HG02870 (cell line): ENCODE data around the gene LMF2.
A peak's percentile ranks its signal among the peaks of the same experiment; 100 is the strongest.
"Not testable (repeated sequence)": the region's sequence is repeated elsewhere in the genome, so short reads cannot be mapped to it uniquely, and the experiment has no call there.

Source experiments
- ATAC-seq: cut with Tn5 transposase; IDR thresholded peaks from one replicate; pipeline ENCODE4 v1.9.1; 2021; ENCODE audit warnings: mild to moderate bottlenecking, moderate library complexity; ENCODE audit not compliant: unreplicated experiment

Gene LMF2, protein sequence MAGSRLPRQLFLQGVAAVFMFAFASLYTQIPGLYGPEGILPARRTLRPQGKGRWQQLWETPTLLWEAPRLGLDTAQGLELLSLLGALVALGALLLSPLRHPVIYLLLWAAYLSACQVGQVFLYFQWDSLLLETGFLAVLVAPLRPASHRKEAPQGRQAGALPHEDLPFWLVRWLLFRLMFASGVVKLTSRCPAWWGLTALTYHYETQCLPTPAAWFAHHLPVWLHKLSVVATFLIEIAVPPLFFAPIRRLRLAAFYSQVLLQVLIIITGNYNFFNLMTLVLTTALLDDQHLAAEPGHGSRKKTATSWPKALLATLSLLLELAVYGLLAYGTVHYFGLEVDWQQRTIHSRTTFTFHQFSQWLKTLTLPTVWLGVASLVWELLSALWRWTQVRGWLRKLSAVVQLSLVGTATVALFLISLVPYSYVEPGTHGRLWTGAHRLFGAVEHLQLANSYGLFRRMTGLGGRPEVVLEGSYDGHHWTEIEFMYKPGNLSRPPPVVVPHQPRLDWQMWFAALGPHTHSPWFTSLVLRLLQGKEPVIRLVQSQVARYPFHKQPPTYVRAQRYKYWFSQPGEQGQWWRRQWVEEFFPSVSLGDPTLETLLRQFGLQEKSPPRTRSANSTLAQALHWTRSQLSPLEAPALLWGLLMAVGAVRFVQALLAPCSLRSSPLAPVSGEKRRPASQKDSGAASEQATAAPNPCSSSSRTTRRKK

DNA sequence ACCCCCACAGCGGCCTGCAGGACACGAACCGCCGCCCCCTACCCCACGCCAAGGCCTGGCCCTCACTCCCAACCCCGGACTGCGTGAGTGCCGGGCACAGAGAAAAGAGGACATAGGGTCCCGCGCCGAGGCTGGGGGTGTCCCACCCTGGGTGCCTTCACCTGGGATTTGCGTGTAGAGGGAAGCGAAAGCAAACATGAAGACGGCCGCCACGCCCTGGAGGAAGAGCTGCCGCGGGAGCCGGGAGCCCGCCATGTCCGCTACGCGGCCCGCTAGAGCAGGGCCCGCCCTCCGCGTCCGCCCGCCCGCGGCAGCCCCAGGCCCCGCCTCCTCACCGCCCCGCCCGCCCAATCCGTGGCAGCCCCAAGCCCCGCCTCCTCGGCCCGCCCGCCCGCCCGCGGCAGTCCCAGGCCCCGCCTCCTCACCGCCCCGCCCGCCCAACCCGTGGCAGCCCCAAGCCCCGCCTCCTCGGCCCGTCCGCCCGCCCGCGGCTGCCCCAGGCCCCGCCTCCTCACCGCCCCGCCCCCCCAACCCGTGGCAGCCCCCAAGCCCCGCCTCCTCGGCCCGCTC, at the start of gene LMF2:
LMF2 (minus strand) TSS at position 282 of the 570 bp plus-strand sequence; CDS start at position 255, 27 bp downstream.
- peak; percentile 56 for ATAC-seq

DNA sequence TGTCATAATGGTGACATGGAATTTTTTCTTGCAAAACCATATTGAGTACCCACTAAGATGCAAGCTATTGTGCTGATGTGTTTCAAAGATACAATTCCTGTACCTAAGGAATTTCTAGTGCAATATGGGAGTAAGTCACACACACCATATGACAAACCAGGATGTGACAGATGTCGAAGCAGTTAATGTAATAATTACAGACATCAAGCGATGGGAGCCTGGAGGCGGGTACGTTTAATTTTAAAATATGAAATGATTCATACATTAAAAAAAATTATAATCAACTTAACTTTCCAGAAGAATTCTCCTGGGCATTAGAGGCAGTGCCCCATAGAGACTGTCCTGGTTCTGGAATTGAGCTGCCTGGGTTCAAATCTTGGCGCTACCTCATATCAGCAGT, 49.2 kb upstream of the LMF2 start:
- no peak for ATAC-seq

DNA sequence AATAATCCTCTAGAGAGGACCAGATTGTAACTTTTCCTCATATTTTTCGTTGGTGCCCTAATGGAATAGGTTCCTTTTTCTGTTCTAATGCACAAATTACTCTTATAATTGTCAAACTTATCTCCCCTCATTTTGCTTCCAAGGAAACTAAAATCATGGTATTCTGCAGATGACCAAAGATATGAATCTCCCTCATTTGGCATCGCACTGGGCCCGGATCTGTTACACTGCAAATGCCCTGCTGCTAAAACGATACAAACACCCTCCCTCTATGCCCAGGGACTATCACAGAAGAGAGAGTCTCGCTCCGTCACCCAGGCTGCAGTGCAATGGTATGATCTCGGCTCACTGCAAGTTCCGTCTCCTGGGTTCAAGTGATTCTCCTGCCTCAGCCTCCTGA, 45.8 kb upstream of the LMF2 start:
- ATAC-seq = no peak

- no peak for ATAC-seq
These were observed 43.8 kb upstream of the LMF2 start for GRCh38 chr22:50551160-50551752.

DNA sequence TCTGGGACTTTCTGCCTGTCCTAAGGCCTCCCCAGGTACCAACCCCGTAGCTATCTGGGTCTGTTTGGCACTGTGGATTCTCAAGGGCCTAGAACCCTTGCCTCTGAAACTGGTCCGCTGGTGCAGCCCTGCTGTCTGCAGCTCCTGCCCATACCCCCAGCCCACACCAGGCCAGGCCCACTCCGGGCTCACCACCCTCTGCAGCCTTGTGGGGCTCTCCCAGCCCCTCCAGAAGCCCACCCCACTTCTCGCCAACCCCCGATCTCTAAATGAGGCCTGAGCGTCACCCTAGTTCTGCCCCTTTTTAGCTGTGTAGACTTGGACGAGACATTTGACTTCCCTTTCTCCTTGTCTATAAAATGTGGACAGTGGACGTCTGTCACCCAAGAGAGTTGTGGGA, 42.9 kb upstream of the LMF2 start:
- no peak for ATAC-seq

DNA sequence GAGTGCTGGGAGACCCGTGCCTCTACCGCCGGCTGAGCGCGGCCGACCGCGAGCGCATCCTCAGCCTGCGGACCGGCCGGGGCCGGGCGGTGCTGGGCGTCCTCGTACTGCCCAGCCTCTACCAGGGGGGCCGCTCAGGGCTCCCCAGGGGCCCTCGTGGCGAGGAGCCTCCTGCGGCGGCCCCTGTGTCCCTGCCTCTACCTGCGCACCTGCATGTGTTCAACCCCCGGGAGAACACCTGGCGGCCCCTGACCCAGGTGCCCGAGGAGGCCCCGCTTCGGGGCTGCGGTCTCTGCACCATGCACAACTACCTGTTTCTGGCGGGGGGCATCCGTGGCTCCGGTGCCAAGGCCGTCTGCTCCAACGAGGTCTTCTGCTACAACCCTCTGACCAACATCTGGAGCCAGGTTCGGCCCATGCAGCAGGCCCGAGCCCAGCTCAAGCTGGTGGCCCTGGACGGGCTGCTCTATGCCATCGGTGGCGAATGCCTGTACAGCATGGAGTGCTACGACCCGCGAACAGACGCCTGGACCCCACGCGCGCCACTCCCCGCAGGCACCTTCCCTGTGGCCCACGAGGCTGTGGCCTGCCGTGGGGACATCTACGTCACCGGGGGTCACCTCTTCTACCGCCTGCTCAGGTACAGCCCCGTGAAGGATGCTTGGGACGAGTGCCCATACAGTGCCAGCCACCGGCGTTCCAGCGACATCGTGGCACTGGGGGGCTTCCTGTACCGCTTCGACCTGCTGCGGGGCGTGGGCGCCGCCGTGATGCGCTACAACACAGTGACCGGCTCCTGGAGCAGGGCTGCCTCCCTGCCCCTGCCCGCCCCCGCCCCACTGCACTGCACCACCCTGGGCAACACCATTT, 41.7 kb upstream of the LMF2 start:
- ATAC-seq = no peak

- ATAC-seq = no peak
These were observed 40.8 kb upstream of the LMF2 start for GRCh38 chr22:50548040-50548920.

DNA sequence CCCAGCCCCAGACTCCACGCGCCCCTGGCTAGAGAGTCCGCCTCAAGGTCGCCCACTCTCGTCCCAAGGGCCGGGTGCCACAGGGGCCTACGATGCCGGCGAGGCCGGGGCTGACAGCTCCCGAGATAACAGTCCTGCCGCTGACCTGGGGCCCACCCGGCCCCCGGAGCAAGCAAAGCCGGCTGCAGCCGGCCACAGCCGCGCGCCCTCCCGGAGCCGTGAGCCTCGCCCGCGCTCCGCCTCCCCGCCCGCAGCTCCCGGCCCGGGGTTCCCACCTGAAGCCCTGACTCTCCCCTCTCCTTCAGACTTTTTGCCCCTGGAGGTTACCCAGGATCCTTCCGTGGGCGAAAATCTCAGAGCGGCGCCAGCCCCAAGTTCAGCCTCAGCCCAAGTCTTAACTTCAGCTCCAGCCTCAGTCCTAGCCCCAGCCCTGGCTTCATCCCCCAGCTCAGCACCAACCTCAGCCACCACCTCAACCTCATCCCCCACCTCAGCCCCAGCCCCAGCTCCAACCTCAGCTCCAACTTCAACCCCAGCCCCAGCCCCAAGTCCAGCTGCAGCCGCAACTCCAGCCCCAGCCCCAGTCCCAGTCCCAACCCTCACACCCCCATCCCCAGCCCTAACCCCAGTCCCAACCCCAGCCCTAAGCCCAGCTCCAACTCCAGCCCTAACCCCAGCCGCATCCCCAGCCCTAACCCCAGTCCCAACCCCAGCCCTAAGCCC, 39.9 kb upstream of the LMF2 start:
- no peak for ATAC-seq

DNA sequence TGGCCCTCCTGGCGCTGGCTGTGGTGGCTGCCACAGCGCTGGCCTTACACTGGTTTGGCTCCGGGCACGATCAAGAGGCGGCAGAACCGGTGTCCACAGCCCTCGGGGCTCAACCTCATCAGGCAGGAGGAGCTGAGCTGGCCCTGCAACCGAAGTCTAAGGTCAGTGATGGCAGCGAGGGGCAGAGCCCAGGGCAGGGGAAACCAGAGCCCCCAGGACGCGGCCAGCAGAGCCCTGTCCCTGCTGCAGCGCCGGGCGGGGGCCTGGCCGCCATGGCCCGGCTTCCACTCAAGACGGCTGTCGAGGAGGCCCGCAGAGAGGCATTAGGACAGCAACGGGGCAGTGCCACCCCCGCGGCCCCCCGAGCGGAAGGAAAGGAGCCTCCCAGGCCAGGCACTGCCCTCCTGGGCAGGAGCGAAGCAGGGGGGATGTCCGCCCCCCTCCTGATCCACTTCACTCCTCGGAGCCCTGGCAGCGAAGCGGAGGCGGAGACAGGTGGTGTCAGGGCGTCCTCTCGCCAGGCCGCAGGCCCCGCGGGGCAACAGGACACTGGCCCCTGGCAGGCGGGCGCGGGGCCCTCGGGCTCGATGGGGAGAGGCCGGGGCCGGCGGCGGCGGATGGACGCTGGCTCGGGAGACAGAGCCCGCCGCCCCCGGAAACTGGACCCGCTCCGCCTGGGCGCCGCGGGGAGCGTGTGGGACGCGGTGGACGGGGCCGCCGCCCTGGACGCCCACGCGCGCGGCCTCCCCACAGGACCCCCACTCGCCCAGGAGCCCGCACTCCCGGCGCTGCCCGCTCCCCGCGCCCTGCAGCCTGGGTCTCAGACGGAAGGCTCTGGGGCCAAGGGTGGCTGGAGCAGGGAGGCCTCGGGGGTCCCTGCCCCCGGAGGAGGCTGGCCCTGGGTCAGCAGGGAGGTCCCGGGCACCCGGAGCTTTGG, 39.1 kb upstream of the LMF2 start:
- no peak for ATAC-seq

GRCh38 chr22:50545522-50546325, 38.2 kb upstream of the LMF2 start, which contains the start of gene KLHDC7B:
KLHDC7B (plus strand) TSS chr22:50545899; CDS start chr22:50546244, 345 bp downstream.
- ATAC-seq = no peak

DNA sequence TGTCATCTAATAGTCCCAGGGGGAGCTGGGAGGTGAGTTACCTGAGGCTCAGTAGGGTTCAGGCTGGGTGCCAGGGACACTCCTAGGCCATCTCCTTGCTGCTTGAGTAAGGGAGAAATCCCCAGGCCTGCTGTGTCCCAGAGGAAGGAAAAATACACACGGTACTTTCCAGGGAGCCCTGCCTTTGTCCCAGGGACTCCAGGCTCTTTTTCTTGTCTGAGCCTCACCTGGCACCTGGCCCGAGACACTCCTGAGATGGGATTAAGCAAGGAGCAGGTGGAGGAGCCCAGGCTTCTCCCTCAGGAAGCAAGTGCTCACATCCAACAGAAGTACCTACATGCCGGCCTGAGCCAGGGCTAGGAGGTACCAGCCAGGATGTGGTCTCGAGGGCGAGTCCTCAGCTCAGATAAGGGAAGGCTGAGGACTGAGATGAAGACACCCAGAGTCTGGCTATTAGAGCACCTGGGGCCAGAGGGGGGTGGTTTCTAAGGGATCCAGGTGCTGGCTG, 37.3 kb upstream of the LMF2 start:
- no peak for ATAC-seq

DNA sequence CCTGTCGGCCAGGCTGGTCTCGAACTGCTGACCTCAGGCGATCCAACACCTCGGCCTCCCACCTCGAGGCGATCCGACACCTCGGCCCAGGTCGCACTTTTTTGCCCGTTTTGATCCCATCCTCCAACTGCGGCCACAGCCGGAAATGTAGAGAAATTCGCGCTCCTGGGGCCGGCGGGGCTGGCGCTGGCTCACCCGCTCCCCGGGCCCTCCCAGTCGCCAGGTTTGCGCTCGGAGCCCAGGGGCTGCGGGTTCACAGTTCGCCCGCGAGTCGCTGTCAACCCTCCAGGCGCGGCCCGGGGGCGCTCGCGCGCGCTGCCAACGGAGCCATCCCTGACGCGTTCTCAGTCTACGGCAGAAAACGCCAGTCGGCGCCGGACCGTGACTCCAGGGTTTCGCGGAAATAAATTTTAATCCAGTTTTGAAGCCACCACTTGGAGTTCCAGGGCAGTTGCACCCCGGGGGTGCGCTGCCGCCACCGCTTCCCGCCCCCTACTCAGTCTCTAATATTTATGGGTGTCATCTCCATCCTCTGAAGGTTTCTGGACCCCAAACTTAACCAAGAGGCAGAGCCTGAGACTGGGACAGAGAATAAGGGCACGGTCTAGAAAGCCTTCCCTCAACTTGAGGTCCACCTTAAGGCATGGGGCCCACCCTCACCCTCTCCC, 36.7 kb upstream of the LMF2 start:
- no peak for ATAC-seq

DNA sequence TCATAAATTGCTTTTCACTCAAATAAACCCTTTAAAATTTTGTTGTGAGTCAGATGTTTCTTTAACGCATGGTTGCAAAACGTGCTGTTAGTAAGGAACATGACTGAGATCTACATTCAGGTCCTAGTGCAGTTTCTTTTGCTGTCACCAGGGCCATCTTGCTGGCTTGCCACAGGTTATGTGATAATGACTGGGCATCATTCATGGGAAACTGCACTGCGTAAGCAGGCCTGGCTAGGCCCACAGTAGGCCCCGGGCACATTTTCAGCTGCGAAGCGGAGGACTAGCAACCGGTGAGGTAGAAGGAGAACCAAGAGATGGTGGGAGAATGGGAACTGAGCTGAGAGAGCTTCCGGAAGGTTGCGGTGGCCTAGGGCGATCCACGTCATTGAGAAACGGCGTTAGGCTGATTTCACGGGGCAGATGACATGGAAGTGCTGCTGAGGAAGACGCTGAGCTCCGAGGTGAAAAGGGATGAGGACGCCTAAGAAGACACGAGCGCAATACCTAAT, 35.0 kb upstream of the LMF2 start:
- no peak for ATAC-seq

DNA sequence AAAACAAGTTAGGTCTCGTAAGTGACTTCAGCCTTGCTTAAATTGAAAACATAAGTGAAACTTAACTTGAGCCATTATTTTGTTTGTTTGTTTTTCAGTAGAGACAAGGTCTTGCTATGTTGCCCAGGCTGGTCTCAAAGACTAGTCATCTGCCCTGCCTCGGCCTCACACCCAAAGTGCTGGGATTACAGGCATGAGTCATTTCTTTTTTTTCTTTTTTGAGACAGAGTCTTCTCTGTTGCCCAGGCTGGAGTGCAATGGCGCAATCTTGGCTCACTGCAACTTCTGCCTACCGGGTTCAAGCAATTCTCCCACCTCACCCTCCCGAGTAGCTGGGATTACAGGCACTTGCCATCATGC, 34.1 kb upstream of the LMF2 start:
- not testable (repeated sequence) for ATAC-seq

DNA sequence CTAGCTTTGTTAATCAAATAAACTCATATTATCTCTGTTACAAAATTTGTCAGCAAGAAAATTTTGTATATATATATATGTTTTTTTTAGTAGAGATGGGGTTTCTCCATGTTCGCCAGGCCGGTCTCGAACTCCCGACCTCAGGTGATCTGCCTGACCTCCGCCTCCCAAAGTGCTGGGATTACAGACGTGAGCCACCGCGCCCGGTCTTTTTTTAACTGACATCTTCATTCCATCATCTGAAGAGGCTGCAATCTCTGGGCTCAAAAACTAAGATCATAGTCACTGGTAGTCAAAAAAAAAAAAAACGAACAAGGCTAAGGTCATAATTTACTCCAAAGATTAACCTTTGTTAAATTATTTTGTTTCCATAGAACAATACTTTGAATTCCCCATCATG, 32.9 kb upstream of the LMF2 start:
- ATAC-seq = no peak

GRCh38 chr22:50537765-50538164, 30.3 kb upstream of the LMF2 start:
- ATAC-seq = no peak
